Neural progenitor cell (in vitro differentiated cells): Measurements from ENCODE around the gene MTHFR. TPM values are rescaled to one million over a fixed set of nuclear protein-coding genes. Genes with fewer than 3 reads are reported as not detected.

Experiments
- DNase-seq: peaks from one replicate; pipeline ENCODE4 v3.0.0-alpha.2; 2016; ENCODE audit warnings: low spot score
- H2AFZ ChIP-seq: fragments of 200-600 bp; sonication (generic); replicated peaks from 2 replicates; pipeline ENCODE4 v1.6.1; 2016; ENCODE audit warnings: antibody characterized with exemption
- H3F3A ChIP-seq: fragments of 200-600 bp; sonication (generic); 2 replicates; pipeline ENCODE4 v1.6.1; 2016; ENCODE audit warnings: antibody characterized with exemption, low read depth
- H3K27ac ChIP-seq: fragments of 200-600 bp; sonication (generic); 2 replicates; pipeline ENCODE4 v1.5.1; 2016; ENCODE audit warnings: mild to moderate bottlenecking
- H3K27me3 ChIP-seq: fragments of 200-600 bp; sonication (generic); 2 replicates; pipeline ENCODE4 v1.6.1; 2016; ENCODE audit warnings: mild to moderate bottlenecking, moderate library complexity
- H3K36me3 ChIP-seq: fragments of 200-600 bp; sonication (generic); 2 replicates; pipeline ENCODE4 v1.5.1; 2016
- H3K4me1 ChIP-seq: fragments of 200-600 bp; sonication (generic); 2 replicates; pipeline ENCODE4 v1.6.1; 2016; ENCODE audit warnings: mixed run types
- H3K4me2 ChIP-seq: fragments of 200-600 bp; sonication (generic); 2 replicates; pipeline ENCODE4 v1.6.1; 2016
- H3K4me3 ChIP-seq: fragments of 200-600 bp; sonication (generic); 2 replicates; pipeline ENCODE4 v1.5.1; 2016
- H3K79me2 ChIP-seq: fragments of 200-600 bp; sonication (generic); 2 replicates; pipeline ENCODE4 v1.6.1; 2016; ENCODE audit warnings: low read depth
- H3K9ac ChIP-seq: fragments of 200-600 bp; sonication (generic); 2 replicates; pipeline ENCODE4 v1.6.1; 2016
- H3K9me3 ChIP-seq: fragments of 200-600 bp; sonication (generic); 2 replicates; pipeline ENCODE4 v1.5.1; 2016; ENCODE audit warnings: low read depth
- H4K20me1 ChIP-seq: fragments of 200-600 bp; sonication (generic); 2 replicates; pipeline ENCODE4 v1.6.1; 2016; ENCODE audit warnings: low read depth
- H3K27ac Mint-ChIP-seq: 3 replicates; pipeline ENCODE4 v1.8.0; 2021; ENCODE audit warnings: mixed read lengths
- H3K27me3 Mint-ChIP-seq: 2 replicates; pipeline ENCODE4 v1.8.0; 2022; ENCODE audit warnings: low read depth, mild to moderate bottlenecking, inconsistent platforms, moderate library complexity, mixed read lengths; ENCODE audit not compliant: insufficient read depth
- H3K36me3 Mint-ChIP-seq: 3 replicates; pipeline ENCODE4 v1.8.0; 2021; ENCODE audit warnings: mixed read lengths
- H3K4me1 Mint-ChIP-seq: 3 replicates; pipeline ENCODE4 v1.8.0; 2021; ENCODE audit warnings: mixed read lengths
- H3K4me3 Mint-ChIP-seq: 3 replicates; pipeline ENCODE4 v1.8.0; 2021; ENCODE audit warnings: mild to moderate bottlenecking, moderate library complexity, mixed read lengths
- H3K9me3 Mint-ChIP-seq: 3 replicates; pipeline ENCODE4 v1.8.0; 2020; ENCODE audit warnings: mixed read lengths
- CTCF ChIP-seq: fragments of 200-600 bp; sonication (generic); IDR thresholded peaks from 2 replicates; pipeline ENCODE4 v1.5.1; 2017; ENCODE audit warnings: antibody characterized with exemption, mild to moderate bottlenecking
- EZH2 ChIP-seq: fragments of 200-600 bp; sonication (generic); IDR thresholded peaks from 2 replicates; pipeline ENCODE4 v1.6.1; 2017; ENCODE audit warnings: antibody characterized with exemption, mild to moderate bottlenecking, moderate library complexity
- EZH2phosphoT487 ChIP-seq: fragments of 200-600 bp; sonication (generic); IDR thresholded peaks from 2 replicates; pipeline ENCODE4 v1.6.1; 2017; ENCODE audit warnings: antibody characterized with exemption
- total RNA-seq: library from RNA; depleted of rRNA; stranded (reverse); fragments of >200 nt; gene quantifications from 2 replicates; pipeline ENCODE4 v1.2.3, GENCODE V29; 2015; ENCODE audit warnings: low replicate concordance

Gene MTHFR
- total RNA-seq, 1 donor from 2014 or later = 7.0 TPM

- Mint-ChIP-seq H3K27me3 (peaks cover 2% of the 10 kb centered on the region), H3K4me3 (no peak overlapping the region), H3K27ac (no peak overlapping the region), H3K9me3 (no peaks in the 10 kb centered on the region), H3K36me3 (no peaks in the 10 kb centered on the region), H3K4me1 (peaks cover 4% of the 10 kb centered on the region)
- no peak for DNase-seq
- Histone ChIP-seq H3K4me3 (no peak overlapping the region), H3K27ac (no peak overlapping the region), H3K9me3 (no peaks in the 10 kb centered on the region), H4K20me1 (no peaks in the 10 kb centered on the region), H3K27me3 (no peaks in the 10 kb centered on the region), H3K9ac (no peak overlapping the region), H3K4me1 (no peaks in the 10 kb centered on the region), H3K36me3 (no peaks in the 10 kb centered on the region), H2AFZ (no peak overlapping the region), H3F3A (no peaks in the 10 kb centered on the region), H3K4me2 (no peak overlapping the region), H3K79me2 (no peaks in the 10 kb centered on the region)
- TF ChIP-seq CTCF (no peak), EZH2phosphoT487 (no peak), EZH2 (no peak)
These were observed 27.4 kb downstream of the MTHFR start for GRCh38 chr1:11778336-11778735.

- H3K9me3 Mint-ChIP-seq = no peaks in the 10 kb centered on the region
- no peak overlapping the region for H3K27ac Mint-ChIP-seq
- Histone ChIP-seq H3K36me3 (no peaks in the 10 kb centered on the region), H3K27me3 (no peaks in the 10 kb centered on the region), H3K4me2 (no peak overlapping the region), H3K9me3 (no peaks in the 10 kb centered on the region), H3K27ac (no peak overlapping the region), H2AFZ (no peak overlapping the region), H3K4me3 (no peak overlapping the region), H3K4me1 (no peaks in the 10 kb centered on the region), H3K79me2 (no peaks in the 10 kb centered on the region), H3K9ac (no peak overlapping the region), H4K20me1 (no peaks in the 10 kb centered on the region), H3F3A (no peaks in the 10 kb centered on the region)
- no peak overlapping the region for H3K4me3 Mint-ChIP-seq
- DNase-seq = no peak
- peaks cover 2% of the 10 kb centered on the region for H3K4me1 Mint-ChIP-seq
- peaks cover 2% of the 10 kb centered on the region for H3K27me3 Mint-ChIP-seq
- no peak for TF ChIP-seq CTCF
- no peak for TF ChIP-seq EZH2phosphoT487
- no peak for TF ChIP-seq EZH2
- no peaks in the 10 kb centered on the region for H3K36me3 Mint-ChIP-seq
These were observed 28.0 kb downstream of the MTHFR start for GRCh38 chr1:11777658-11778322.

GRCh38 chr1:11774753-11775152, 31.0 kb downstream of the MTHFR start:
- Histone ChIP-seq H3K4me2 (no peak overlapping the region), H3K4me3 (no peak overlapping the region), H2AFZ (no peak overlapping the region), H3F3A (no peaks in the 10 kb centered on the region), H3K27me3 (no peaks in the 10 kb centered on the region), H3K9me3 (no peaks in the 10 kb centered on the region), H4K20me1 (no peaks in the 10 kb centered on the region), H3K79me2 (no peaks in the 10 kb centered on the region), H3K9ac (no peak overlapping the region), H3K27ac (no peak overlapping the region), H3K4me1 (no peaks in the 10 kb centered on the region), H3K36me3 (no peaks in the 10 kb centered on the region)
- no peak overlapping the region for H3K4me3 Mint-ChIP-seq
- peaks cover 3% of the 10 kb centered on the region for H3K27me3 Mint-ChIP-seq
- H3K4me1 Mint-ChIP-seq = no peaks in the 10 kb centered on the region
- no peak for TF ChIP-seq EZH2phosphoT487
- TF ChIP-seq EZH2 = no peak
- TF ChIP-seq CTCF = no peak
- DNase-seq = no peak
- no peak overlapping the region for H3K27ac Mint-ChIP-seq
- H3K36me3 Mint-ChIP-seq = no peaks in the 10 kb centered on the region
- no peaks in the 10 kb centered on the region for H3K9me3 Mint-ChIP-seq
